Gastroesophageal sphincter (tissue), 4 donors: ENCODE data around the gene PHF21B. TPM values are rescaled to one million over a fixed set of nuclear protein-coding genes. Genes with fewer than 3 reads are reported as not detected.

Experiments
- ATAC-seq: fragments of 150-250 bp; one replicate; pipeline ENCODE4 v1.9.1; 2016; ENCODE audit warnings: mild to moderate bottlenecking, moderate library complexity
- H3K27ac ChIP-seq, 4 donors: fragments of 200-600 bp; sonication (generic) in 3 of 4; 1 replicate in 3 of 4; 2 replicates in 1 of 4; pipeline ENCODE4 v1.5.1; 2016 to 2019
- H3K27me3 ChIP-seq: fragments of 200-600 bp; sonication (generic); one replicate; pipeline ENCODE4 v1.5.1; 2019
- H3K36me3 ChIP-seq, 2 donors: fragments of 200-600 bp; sonication (generic); one replicate each; pipeline ENCODE4 v1.5.1; 2019; ENCODE audit warnings: control low read depth in 1 of 2
- H3K4me1 ChIP-seq, 3 donors: fragments of 200-600 bp; sonication (generic); 1 replicate in 2 of 3; 2 replicates in 1 of 3; pipeline ENCODE4 v1.5.1; 2016 to 2019; ENCODE audit warnings: control low read depth in 2 of 3
- H3K4me3 ChIP-seq, 2 donors: fragments of 200-600 bp; sonication (generic); one replicate each; pipeline ENCODE4 v1.5.1; 2019; ENCODE audit warnings: mild to moderate bottlenecking in 1 of 2, moderate library complexity in 1 of 2
- H3K9me3 ChIP-seq, 3 donors: fragments of 200-600 bp; sonication (generic); one replicate each; pipeline ENCODE4 v1.5.1; 2017 to 2019; ENCODE audit warnings: control low read depth in 2 of 3
- CTCF ChIP-seq, 4 experiments: fragments of 200-600 bp in 2 of 4; fragments of 450-650 bp in 2 of 4; sonication (generic) in 1 of 4; IDR thresholded peaks; one replicate each; pipeline ENCODE4 v1.5.1; 2017 to 2019; ENCODE audit warnings: antibody characterized with exemption in 4 of 4, mild to moderate bottlenecking in 2 of 4, moderate library complexity in 2 of 4
- EP300 ChIP-seq: sonication (generic); formaldehyde crosslinking; IDR thresholded peaks from one replicate; pipeline ENCODE4 v1.6.1; 2017; ENCODE audit warnings: antibody characterized with exemption, mild to moderate bottlenecking
- POLR2A ChIP-seq, 2 donors: fragments of 450-650 bp; IDR thresholded peaks; one replicate each; pipeline ENCODE4 v1.6.1; 2017; ENCODE audit warnings: antibody characterized with exemption in 2 of 2, mild to moderate bottlenecking in 2 of 2, moderate library complexity in 1 of 2
- POLR2AphosphoS5 ChIP-seq: sonication (generic); formaldehyde crosslinking; IDR thresholded peaks from one replicate; pipeline ENCODE4 v1.6.1; 2017; ENCODE audit warnings: antibody characterized with exemption
- WGBS, 2 donors: methylation state at CpG; one replicate each; pipeline ENCODE4 v1.1.5; 2018; ENCODE audit warnings: low coverage in 1 of 2; 5-methylcytosine and 5-hydroxymethylcytosine counted together
- total RNA-seq, 4 donors: library from RNA; depleted of rRNA; stranded (reverse); fragments of >200 nt; gene quantifications; one replicate each; pipeline ENCODE4 v1.1.0, GENCODE V29; 2016

The PHF21B gene
- total RNA-seq, 4 donors from 2014 or later: 0.31 to 5.1 (median 1.4) TPM

GRCh38 chr22:45034156-45034555 lies 24.4 kb upstream of the PHF21B start:
- TF ChIP-seq CTCF (IDR thresholded peaks at IDR 0.05) (no peak), POLR2A (IDR thresholded peaks at IDR 0.05) (no peak), EP300 (no peak), POLR2AphosphoS5 (no peak)
- 90 to 91% methylated on average over 2 to 9 of the region's 10 CpGs for WGBS, 2 donors
- ATAC-seq: no peak

GRCh38 chr22:45033136-45033535 lies 23.3 kb upstream of the PHF21B start:
- peaks cover 22% of the 10 kb centered on the region for H3K27me3 ChIP-seq
- H3K4me1 ChIP-seq: peaks cover 0 to 8% (median 0%) of the 10 kb centered on the region in 3 donors
- H3K27ac ChIP-seq: no peak overlapping the region
- H3K9me3 ChIP-seq: no peaks in the 10 kb centered on the region
- ATAC-seq: no peak
- TF ChIP-seq POLR2AphosphoS5 (no peak), EP300 (no peak), POLR2A (IDR thresholded peaks at IDR 0.05) (no peak), CTCF (IDR thresholded peaks at IDR 0.05) (no peak)
- 0 to 5% methylated on average over 2 of the region's 2 CpGs for WGBS, 2 donors
- H3K36me3 ChIP-seq: no peaks in the 10 kb centered on the region
- H3K4me3 ChIP-seq: no peak overlapping the region

More at GRCh38 chr22:45034156-45034555, 24.4 kb upstream of the PHF21B start:
- Histone ChIP-seq H3K9me3 (no peaks in the 10 kb centered on the region), H3K27me3 (peaks cover 29% of the 10 kb centered on the region), H3K27ac (no peak overlapping the region), H3K4me1 (peaks cover 0 to 8% (median 0%) of the 10 kb centered on the region in 3 donors), H3K36me3 (no peaks in the 10 kb centered on the region), H3K4me3 (no peak overlapping the region)

DNA sequence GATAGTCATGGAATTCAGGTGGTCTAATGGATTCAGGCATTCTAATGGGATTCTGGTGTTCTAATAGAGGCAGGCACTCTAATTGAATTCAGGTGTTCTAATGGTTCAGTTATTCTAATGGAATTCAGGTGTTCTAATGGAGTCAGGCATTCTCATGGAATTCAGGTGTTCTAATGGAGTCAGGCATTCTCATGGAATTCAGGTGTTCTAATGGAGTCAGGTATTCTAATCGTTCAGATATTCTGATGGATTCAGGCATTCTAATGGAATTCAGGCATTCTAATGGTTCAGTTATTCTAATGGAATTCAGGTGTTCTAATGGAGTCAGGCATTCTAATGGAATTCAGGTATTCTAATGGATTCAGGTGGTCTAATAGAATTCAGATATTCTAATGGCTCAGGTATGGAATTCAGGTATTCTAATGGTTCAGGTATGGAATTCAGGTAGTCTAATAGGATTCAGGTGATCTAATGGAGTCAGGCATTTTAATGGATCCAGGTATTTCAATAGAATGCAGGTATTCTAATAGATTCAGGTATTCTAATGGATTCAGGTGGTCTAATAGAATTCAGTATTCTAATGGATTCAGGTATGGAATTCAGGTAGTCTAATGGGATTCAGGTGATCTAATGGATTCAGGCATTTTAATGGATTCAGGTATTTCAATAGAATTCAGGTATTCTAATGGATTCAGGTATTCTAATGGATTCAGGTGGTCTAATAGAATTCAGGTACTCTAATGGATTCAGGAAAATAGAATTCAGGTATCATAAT lies 22.0 kb upstream of the PHF21B start:
- no peak for ATAC-seq
- Histone ChIP-seq H3K4me3 (no peak overlapping the region), H3K27ac (no peak overlapping the region), H3K36me3 (no peaks in the 10 kb centered on the region), H3K27me3 (peaks cover 26% of the 10 kb centered on the region), H3K4me1 (peaks cover 0 to 8% (median 0%) of the 10 kb centered on the region in 3 donors), H3K9me3 (no peaks in the 10 kb centered on the region)
- no peak for TF ChIP-seq EP300
- TF ChIP-seq POLR2AphosphoS5: no peak
- TF ChIP-seq CTCF (IDR thresholded peaks at IDR 0.05): no peak
- no peak for TF ChIP-seq POLR2A (IDR thresholded peaks at IDR 0.05)
- 67 to 100% methylated on average over 1 of the region's 1 CpG for WGBS, 2 donors

DNA sequence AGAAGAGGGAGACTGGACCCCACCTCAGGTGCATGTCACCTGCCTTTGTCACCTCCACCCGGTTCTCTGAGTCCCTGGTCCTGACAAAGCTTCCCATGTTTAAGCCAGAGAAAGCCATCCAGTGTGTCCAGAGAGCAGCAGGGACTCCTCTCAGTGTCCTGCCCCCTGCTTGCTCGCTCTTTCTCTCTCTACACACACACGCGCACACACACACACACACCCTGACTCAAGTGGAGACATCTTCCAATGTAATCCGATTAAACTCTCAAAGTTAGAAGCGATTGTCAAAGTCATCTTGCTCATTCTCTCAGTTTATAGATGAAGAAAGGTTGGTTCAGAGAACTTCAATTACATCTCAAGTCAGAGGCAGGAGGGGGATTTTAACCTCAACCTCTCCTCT lies 19.7 kb upstream of the PHF21B start:
- no peak for TF ChIP-seq EP300
- TF ChIP-seq POLR2AphosphoS5: no peak
- TF ChIP-seq POLR2A (IDR thresholded peaks at IDR 0.05): no peak
- TF ChIP-seq CTCF (IDR thresholded peaks at IDR 0.05): no peak
- Histone ChIP-seq H3K27ac (no peak overlapping the region), H3K4me1 (peaks cover 0 to 8% (median 0%) of the 10 kb centered on the region in 3 donors), H3K9me3 (no peaks in the 10 kb centered on the region), H3K27me3 (peaks cover 26% of the 10 kb centered on the region), H3K36me3 (no peaks in the 10 kb centered on the region), H3K4me3 (no peak overlapping the region)
- ATAC-seq: no peak
- WGBS, 2 donors: 70% methylated on average over 5 of the region's 6 CpGs; no CpG with 5 or more reads in 1 of the 2 donors

DNA sequence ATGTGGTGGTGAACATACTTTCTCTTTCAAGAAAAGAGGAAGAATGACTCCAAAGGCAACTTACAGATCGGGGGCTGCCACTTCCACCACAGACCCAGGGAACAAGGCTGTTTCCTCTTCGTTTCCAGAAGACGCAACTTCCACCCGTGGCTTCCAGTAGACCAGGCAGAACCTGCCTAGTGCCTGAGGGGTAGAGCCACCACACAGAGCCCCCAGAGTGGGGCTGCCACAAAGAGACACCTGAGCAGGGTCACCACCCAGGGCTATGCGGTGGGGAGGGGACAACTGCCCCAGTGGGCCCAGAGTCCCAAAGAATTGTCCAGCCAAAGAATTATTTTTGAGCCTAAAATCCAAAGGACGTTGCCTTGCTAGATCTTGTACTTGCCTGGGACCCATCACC lies 16.7 kb upstream of the PHF21B start:
- H3K27me3 ChIP-seq: peaks cover 55% of the 10 kb centered on the region

More for the DNA sequence above, 16.7 kb upstream of the PHF21B start:
- Histone ChIP-seq H3K9me3 (no peaks in the 10 kb centered on the region), H3K4me1 (no peaks in the 10 kb centered on the region), H3K36me3 (no peaks in the 10 kb centered on the region), H3K4me3 (no peak overlapping the region), H3K27ac (no peak overlapping the region)
- 75 to 88% methylated on average over 1 to 4 of the region's 6 CpGs for WGBS, 2 donors
- no peak for TF ChIP-seq CTCF (IDR thresholded peaks at IDR 0.05)
- TF ChIP-seq EP300: no peak
- TF ChIP-seq POLR2A (IDR thresholded peaks at IDR 0.05): no peak
- TF ChIP-seq POLR2AphosphoS5: no peak
- no peak for ATAC-seq
